Measurements from ENCODE around the gene SIPA1.
"Not testable (repeated sequence)": the region's sequence is repeated elsewhere in the genome, so short reads cannot be mapped to it uniquely, and the experiment has no call there.

SIPA1 gene

DNA sequence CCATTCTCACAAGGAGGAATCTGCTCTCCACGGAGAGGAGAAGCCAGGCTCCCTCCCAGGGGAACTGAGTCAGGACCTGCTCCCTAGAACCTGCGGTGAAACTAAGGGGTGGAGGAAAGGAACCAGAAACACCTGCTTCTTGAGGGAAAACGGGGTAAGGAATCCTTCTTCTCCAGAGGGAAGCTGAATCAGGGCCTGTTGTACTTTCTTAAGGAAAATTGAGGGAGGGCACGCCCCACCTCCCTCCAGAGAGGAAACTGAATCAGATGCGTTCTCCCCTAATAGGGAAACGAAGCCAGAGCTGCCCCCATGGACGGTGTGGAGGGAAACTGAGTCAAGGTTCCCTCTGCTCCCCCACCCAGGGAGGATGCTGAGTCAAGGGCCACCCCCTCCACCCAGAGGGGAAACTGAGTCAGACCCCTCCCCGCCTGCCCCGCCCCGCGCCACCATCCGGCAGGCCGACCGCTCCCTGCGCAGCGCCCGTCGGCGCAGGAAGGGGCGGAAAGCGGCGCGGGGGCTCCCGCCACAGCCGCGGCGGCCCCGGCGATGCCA lies 24.4 kb downstream of the SIPA1 start:
- DNase-seq: no peak

DNA sequence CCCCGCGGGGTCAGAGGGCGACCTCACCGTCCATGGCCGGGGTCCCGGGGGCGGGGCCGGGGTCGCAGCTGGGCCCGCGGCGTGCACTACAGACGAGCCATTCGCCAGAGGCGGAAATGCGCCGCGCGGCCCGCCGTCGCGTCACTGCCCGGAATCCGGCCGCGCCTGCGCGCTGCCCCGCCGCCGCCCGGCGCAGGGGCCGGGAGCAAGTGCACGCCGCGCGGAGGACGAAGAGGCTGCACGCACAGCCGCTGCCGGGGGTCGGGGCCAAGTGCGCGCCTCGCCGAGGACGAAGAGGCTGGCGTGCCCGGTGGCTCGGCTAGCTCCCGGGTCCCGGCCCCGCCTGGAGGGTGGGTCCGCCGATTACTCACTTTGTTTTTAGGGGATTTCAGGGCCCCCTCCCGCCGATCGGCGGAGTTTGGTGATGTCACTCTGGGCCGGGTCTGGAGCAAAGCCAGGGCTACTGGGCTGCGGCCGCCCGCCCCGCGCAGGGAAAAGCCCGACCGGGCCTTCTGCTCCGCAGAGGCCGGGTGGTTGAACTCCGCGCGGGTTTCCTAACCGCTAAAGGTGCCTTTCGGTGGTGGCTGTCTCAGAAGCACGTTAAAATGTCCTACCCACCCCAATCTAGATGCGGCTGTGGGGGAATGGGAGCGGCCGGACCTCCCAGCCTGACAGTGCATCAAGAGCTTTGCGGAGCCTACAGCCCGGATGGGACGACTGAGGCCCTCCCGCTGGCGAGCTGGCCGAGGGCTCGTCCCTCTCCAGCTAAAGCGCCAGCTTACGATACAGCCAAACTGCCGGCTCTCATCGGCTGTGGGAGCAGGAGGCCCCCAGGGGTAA lies 25.1 kb downstream of the SIPA1 start, which contains the start of gene RELA:
Gene RELA, minus strand, starts transcription at position 118 of the 840 bp plus-strand sequence. Its CDS starts 84 bp downstream, at position 34.
- DNase-seq: peak; percentile 88 to 90

- DNase-seq: peak; percentile 62 to 69
Measured at GRCh38 chr11:65663639-65664200, 25.8 kb downstream of the SIPA1 start.

DNA sequence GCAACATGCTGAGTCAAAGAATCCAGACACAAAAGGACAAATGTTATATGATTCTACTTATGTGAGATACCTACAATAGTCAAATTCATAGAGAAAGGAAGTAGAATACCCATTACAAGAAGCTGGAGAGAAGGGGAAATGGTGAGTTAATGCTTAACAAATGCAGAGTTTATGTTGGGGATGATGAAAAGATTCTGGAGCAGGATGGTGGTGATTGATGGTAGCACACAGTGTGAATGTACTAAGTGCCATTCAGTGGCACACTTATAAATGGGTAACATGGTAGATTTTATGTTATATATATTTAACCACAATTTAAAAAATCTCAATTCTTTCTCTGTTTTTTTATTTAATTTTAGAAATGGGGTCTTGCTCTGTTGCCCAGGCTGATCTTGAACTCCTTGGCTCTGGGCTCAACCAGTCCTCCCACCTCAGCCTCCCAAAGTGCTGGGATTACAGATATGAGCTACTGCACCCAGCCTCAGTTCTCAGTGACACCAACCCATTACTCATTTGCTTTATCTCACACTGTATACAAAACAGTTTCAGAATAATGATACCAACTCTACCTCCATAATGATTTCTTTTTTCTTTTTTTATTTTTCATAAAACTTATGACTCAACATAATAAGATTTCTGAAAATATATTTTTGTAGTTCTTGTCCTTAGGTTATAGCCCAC lies 34.4 kb downstream of the SIPA1 start:
- no peak for DNase-seq

- DNase-seq: no peak
Measured at GRCh38 chr11:65672982-65673381, 35.1 kb downstream of the SIPA1 start.

DNA sequence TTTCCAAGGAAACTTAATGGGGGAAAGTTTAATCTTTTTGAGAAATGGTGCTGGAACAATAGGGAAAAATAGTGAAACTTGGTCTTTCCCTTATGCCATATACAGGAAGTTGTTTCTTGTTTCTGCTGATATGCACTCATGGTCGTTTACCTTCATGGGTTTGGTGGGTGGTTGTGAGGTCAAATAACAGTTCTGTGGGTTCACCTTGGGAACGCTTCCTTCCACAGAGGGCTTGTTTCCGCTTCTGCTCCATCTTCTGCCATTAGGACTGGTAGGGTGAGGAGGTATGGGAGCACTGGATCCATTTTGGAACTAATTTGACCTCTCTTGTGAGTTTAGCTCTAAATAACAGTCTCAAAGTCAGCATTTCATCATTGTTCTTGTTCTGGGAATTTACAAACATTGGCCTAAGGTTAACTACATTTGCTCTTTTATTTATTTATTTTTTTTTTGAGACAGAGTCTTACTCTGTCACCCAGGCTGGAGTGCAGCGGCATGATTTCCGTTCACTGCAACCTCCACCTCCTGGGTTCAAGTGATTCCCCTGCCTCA lies 42.4 kb downstream of the SIPA1 start:
- DNase-seq: no peak

- not testable (repeated sequence) for DNase-seq
Measured at GRCh38 chr11:65683480-65683879, 45.6 kb downstream of the SIPA1 start.

DNA sequence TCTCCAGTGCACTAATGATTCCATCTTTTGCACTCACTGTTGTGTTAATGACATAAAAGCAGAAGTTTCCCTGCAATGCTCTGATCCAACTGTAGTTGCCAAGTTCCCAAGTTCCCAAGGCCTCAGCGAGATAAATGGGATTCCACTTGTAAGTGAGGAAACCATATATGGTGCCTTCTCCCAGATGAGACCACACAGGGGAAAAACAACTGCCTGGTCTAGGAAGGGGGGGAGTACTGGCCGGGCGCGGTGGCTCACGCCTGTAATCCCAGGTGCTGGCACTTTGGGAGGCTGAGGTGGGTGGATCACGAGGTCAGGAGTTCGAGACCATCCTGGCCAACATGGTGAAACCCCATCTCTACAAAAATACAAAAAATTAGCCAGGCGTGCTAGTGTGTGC lies 48.1 kb downstream of the SIPA1 start:
- DNase-seq: no peak

DNA sequence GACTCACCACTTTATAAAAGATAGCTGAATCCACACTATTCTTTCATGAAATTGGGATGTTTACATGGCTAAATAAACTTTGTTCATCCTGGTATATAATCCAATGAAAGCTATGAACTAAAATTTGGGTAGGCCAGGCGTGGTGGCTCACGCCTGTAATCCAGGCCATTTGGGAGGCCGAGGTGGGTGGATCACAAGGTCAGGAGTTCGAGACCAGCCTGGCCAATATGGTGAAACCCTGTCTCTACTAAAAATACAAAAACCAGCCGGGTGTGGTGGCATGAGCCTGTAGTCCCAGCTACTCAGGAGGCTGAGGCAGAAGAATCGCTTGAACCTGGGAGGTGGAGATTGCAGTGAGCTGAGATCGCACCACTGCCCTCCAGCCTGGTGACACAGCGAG lies 53.9 kb downstream of the SIPA1 start:
- not testable (repeated sequence) for DNase-seq

- DNase-seq: no peak
Measured at GRCh38 chr11:65692367-65692766, 54.5 kb downstream of the SIPA1 start.

- no peak for DNase-seq
Measured at GRCh38 chr11:65695459-65696241, 57.7 kb downstream of the SIPA1 start.

DNA sequence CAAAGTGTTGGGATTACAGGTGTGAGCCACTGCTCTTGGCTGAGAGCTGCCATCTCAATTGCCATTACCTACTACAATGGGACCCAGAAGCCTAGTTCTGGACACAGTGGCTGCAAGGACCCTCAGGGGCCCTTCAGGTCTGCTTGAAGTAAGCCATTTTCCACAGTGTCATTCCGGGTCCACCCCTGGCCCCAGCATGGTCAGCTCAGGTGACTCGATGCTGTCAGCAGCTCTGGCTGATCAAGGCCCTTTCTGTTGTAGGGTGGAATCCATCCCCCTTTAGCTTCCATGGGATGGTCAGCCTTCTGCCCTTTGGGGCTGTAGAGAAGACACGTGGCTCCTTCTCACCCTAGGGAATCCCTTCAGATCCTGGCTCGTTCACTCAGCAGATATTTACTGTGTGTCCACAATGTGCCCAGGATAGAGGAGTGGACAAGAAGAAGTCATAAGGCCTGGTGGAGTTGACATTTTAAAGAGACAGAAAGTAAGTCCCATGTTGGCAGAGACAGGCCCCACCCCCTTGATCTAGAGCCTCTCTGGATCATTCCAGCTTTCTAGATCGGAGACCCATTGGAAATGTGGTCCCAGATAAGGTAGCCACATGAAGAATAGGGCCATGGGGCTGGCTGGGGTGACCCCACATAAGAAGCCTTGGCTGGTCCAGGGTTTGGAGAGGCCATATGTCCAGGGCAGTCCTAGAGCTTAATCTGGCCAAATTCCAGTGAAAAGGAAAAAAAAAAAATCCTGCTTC lies 59.1 kb downstream of the SIPA1 start:
- no peak for DNase-seq

- DNase-seq: no peak
Measured at GRCh38 chr11:65698205-65698604, 60.3 kb downstream of the SIPA1 start.

DNA sequence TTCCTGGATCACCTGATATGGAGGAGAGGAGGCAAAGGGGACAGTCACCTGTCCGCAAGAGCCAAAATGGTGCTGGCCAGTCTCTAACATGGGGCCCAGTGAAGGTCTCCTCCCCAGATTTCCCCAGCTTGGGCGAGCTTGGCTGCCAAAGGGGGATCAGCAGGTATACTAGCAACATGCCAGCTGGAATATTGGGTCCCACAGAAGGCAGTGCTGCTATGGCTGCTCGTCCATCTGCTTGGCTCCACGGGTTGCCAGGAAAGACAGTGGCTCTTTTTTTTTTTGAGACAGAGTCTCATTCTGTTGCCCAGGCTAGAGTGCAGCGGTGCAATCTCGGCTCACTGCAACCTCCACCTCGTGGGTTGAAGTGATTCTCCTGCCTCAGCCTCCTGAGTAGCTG lies 61.4 kb downstream of the SIPA1 start:
- DNase-seq: no peak

GRCh38 chr11:65700399-65700798 lies 62.5 kb downstream of the SIPA1 start:
- DNase-seq: no peak

Measured in stimulated activated CD4-positive, alpha-beta T cell treated with anti-CD3 and anti-CD28 coated beads, Interleukin-2, amount 100 ng/mL, for 24 hours (primary cell).